ENCODE measurements around the gene LEFTY1. TPM values are rescaled to one million over a fixed set of nuclear protein-coding genes. Genes with fewer than 3 reads are reported as not detected.

LEFTY1 gene
- total RNA-seq, 1 donor = not detected

DNA sequence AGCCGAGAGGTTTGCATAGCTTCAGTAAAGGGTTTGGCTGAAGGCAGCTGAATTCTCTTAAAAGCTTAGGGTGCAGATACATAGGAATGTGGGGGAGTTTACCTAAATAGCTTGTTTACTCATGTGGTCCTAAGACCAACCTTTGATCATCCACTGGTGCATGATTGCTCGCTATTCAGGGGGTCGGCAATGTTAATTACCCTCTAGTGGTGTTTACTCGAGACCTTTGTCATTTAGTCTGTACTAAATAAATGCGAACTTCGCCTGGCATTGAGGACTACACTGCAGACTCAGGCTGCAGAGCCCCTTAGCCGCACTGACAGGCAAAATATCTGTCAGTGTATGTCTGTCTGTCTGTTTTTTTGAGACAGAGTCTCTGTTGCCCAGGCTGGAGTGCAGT is 38.6 kb downstream of the LEFTY1 start:
- no peak overlapping the region for H3K27ac ChIP-seq (ENCODE audit: low read depth, low read length)
- no peaks in the 10 kb centered on the region for H3K4me1 ChIP-seq (ENCODE audit: insufficient read depth, low read length)
- no peak for DNase-seq (ENCODE audit: insufficient read length, low spot score, missing footprints)
- peaks cover 3% of the 10 kb centered on the region for H4K20me1 ChIP-seq (ENCODE audit: insufficient read depth, low read length)
- no peak overlapping the region for H3K4me3 ChIP-seq (ENCODE audit: insufficient read depth, low read length)
- H3K9me3 ChIP-seq (ENCODE audit: low read depth, low read length) = no peaks in the 10 kb centered on the region
- no peaks in the 10 kb centered on the region for H3K79me2 ChIP-seq (ENCODE audit: insufficient read depth, low read length)
- no peak overlapping the region for H3K4me2 ChIP-seq (ENCODE audit: insufficient read depth, low read length)
- H3K27me3 ChIP-seq (ENCODE audit: insufficient read depth, low read length) = no peaks in the 10 kb centered on the region
- no peak overlapping the region for H2AFZ ChIP-seq (ENCODE audit: low read length)
- peaks cover 31% of the 10 kb centered on the region for H3K36me3 ChIP-seq (ENCODE audit: insufficient read depth, low read length)
- no peak for TF ChIP-seq CTCF (IDR thresholded peaks at IDR 0.05; ENCODE audit: extremely low read depth, low read depth, low read length)

DNA sequence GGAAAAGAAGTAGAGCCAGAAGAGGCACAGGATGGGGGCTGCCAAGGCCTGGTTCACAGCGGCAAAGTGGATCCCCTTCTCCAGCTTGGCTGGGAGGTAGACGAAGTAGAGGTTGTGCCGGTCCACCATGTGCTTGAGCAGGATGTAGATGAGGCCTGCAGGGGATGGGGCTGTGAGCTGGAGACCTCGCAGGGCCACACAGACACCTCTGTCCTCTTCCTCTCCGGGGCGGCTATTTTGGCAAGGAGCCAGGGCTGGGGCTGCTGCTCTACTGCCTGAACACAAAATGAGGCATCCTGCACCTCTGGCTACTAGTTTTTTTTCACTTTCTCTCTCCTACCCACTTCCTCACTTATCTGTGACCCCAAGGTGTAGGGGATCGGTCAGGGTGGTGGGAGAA is 39.0 kb downstream of the LEFTY1 start:
- Histone ChIP-seq H3K27me3 (ENCODE audit: insufficient read depth, low read length) (no peaks in the 10 kb centered on the region), H2AFZ (ENCODE audit: low read length) (no peak overlapping the region), H3K79me2 (ENCODE audit: insufficient read depth, low read length) (no peaks in the 10 kb centered on the region), H3K36me3 (ENCODE audit: insufficient read depth, low read length) (peaks cover 31% of the 10 kb centered on the region), H3K4me1 (ENCODE audit: insufficient read depth, low read length) (no peaks in the 10 kb centered on the region), H3K27ac (ENCODE audit: low read depth, low read length) (no peak overlapping the region), H3K4me2 (ENCODE audit: insufficient read depth, low read length) (no peak overlapping the region), H3K9me3 (ENCODE audit: low read depth, low read length) (no peaks in the 10 kb centered on the region), H4K20me1 (ENCODE audit: insufficient read depth, low read length) (peaks cover 4% of the 10 kb centered on the region), H3K4me3 (ENCODE audit: insufficient read depth, low read length) (no peak overlapping the region)
- peak; percentile 36 for DNase-seq (ENCODE audit: insufficient read length, low spot score, missing footprints)
- TF ChIP-seq CTCF (IDR thresholded peaks at IDR 0.05; ENCODE audit: extremely low read depth, low read depth, low read length) = no peak

GRCh38 chr1:225848030-225848955 is 40.7 kb downstream of the LEFTY1 start:
- peak; percentile 37 for DNase-seq (ENCODE audit: insufficient read length, low spot score, missing footprints)
- H3K4me1 ChIP-seq (ENCODE audit: insufficient read depth, low read length) = no peaks in the 10 kb centered on the region
- H3K79me2 ChIP-seq (ENCODE audit: insufficient read depth, low read length) = no peaks in the 10 kb centered on the region
- no peak overlapping the region for H3K4me3 ChIP-seq (ENCODE audit: insufficient read depth, low read length)
- H2AFZ ChIP-seq (ENCODE audit: low read length) = no peak overlapping the region
- peaks cover 30% of the 10 kb centered on the region for H3K36me3 ChIP-seq (ENCODE audit: insufficient read depth, low read length)
- no peak overlapping the region for H3K27ac ChIP-seq (ENCODE audit: low read depth, low read length)
- no peaks in the 10 kb centered on the region for H3K27me3 ChIP-seq (ENCODE audit: insufficient read depth, low read length)
- peaks cover 4% of the 10 kb centered on the region for H4K20me1 ChIP-seq (ENCODE audit: insufficient read depth, low read length)
- H3K4me2 ChIP-seq (ENCODE audit: insufficient read depth, low read length) = no peak overlapping the region
- no peaks in the 10 kb centered on the region for H3K9me3 ChIP-seq (ENCODE audit: low read depth, low read length)
- no peak for TF ChIP-seq CTCF (IDR thresholded peaks at IDR 0.05; ENCODE audit: extremely low read depth, low read depth, low read length)

- Histone ChIP-seq H3K9me3 (ENCODE audit: low read depth, low read length) (no peaks in the 10 kb centered on the region), H2AFZ (ENCODE audit: low read length) (no peak overlapping the region), H3K27ac (ENCODE audit: low read depth, low read length) (no peak overlapping the region), H3K27me3 (ENCODE audit: insufficient read depth, low read length) (no peaks in the 10 kb centered on the region), H3K79me2 (ENCODE audit: insufficient read depth, low read length) (no peaks in the 10 kb centered on the region), H3K36me3 (ENCODE audit: insufficient read depth, low read length) (peaks cover 30% of the 10 kb centered on the region), H3K4me3 (ENCODE audit: insufficient read depth, low read length) (no peak overlapping the region), H3K4me1 (ENCODE audit: insufficient read depth, low read length) (no peaks in the 10 kb centered on the region), H3K4me2 (ENCODE audit: insufficient read depth, low read length) (no peak overlapping the region), H4K20me1 (ENCODE audit: insufficient read depth, low read length) (peaks cover 4% of the 10 kb centered on the region)
- no peak for DNase-seq (ENCODE audit: insufficient read length, low spot score, missing footprints)
- no peak for TF ChIP-seq CTCF (IDR thresholded peaks at IDR 0.05; ENCODE audit: extremely low read depth, low read depth, low read length)
These were observed 41.3 kb downstream of the LEFTY1 start for GRCh38 chr1:225847610-225848009.

Measured in osteoblast (primary cell).